ENCODE results near the gene SRC.

The SRC gene

DNA sequence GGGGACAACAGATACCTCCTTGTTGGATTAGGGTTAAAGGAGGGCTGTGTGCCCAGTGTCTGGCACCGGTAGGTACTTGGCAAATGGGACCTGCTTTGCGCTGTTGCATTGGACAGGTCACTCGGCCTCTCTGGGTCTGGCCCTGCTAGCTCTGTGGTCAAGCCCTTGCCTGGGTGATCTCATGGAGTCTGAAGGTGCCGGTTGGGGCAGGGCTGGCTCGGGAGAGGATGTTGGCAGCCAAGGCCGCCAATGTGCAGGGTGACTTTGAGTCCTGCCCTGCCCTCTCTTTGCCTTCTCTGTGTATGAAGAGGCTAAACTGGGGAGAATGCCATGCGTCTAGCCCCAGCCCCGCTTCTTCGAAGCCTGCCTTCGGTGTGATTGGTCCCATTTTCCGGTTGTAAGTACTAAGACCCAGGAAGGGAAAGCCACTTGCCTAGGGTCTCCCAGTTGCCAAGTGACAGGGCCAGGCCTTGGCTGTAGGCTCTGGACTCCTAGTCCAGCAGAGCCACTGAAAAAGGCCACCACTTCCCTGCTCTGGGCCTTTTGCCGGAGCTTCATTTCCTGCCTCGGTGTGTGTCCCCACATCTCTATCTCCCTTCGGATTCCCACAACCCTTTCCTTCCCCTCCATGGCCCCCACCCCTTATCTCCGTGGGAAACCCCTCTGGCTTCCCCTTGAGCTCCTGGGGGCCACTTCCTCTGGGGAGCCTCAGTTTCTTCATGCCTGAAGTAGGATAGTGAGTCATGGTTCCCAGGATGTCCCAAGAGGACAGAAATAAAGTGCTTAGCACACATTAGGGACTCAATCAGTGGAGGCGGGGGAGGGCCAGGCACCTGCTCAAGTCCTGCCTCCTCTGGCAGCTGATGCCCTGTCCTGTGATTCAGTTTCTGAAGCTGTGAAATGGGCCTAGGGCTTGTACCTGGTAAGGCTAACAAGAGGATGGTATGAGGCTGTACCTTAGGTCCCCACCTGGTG lies 3.9 kb downstream of the SRC start:
- DNase-seq: no peak

DNA sequence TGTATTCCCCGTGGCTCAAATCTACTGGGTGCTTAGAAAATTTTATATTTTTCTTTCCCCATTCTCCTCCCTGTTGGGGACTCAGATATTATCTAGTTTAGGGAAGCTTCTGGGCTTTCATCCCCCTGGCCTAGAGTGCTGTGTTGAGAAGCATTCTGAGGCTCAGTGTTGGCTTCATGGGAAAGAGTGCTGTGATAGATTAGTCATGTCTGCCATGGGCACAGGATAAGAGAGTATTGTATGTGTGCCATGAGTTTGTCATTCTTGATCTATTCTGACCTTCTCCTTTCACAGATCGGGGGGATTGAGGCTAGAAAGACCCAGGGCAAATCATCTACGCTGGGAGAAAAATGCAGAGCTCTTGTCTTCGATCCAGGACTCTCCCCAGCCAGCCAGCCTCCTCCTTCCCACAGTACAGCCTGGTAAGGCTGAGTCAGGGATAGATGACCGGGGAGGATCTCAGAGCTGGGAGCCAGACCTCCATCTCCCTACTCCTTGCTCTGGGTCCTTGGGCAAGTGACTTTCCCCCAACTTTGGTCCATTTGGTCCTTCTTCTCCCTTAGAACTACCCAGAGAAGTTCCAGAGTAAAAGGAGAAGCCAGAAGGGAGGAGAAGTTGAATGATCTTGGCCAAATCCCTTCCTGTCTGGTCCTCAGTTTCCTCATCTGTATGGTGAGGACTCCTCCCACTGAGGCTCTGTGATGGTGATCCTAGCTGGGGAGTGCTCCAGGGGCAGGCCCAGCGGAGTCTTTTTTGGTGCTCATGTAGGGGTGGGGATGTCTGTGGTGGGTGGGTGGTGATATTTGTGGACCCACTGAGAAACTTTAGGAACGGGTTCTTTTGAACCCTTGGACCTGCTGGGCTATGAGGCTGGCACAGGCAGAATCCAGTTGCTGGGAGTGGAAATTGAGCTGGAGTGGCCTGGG lies 5.0 kb downstream of the SRC start:
- no peak for DNase-seq

DNA sequence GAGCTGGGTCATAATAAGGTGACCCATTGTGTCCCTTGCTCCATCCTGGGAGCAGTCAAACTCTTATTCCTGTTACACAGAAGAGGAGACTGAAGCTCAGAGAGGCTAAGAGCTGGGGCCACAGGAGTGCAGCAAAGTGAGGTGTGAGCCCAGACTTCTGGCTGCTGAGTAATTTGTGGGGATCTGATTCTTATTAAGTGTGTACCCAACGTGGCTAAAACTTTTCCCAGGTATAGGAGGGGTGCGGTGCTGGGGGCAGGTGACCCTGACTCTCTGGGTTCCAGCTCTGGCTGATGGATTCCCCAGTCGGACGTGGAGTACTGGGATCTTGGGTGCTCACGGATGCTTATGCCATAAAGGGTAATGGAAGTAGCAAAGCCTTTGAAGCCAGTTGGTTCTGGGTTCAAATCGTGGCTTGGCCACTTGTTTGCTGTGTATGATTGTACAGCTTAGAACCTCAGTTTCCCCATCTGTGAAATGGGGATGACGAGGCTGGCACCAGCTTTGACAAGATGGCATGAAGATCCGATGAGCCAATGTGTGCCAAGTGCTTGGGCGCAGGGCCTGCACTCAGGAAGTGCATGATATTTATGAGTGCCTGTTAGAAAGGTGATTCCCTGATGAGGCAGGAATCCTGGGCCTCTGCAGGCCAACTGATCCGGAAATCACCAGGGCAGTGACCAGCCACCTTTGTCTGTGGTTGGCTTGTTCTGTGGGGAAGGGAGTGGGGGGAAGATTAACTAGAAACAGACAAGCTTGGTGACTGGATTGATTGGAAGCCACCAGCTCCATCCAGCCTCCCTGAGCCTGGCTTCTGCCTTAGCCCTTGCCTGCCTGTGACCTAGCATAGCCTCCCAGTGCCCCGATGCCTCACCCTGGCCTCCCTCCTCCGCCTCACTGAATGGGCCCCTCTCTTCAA lies 6.0 kb downstream of the SRC start:
- no peak for DNase-seq

DNA sequence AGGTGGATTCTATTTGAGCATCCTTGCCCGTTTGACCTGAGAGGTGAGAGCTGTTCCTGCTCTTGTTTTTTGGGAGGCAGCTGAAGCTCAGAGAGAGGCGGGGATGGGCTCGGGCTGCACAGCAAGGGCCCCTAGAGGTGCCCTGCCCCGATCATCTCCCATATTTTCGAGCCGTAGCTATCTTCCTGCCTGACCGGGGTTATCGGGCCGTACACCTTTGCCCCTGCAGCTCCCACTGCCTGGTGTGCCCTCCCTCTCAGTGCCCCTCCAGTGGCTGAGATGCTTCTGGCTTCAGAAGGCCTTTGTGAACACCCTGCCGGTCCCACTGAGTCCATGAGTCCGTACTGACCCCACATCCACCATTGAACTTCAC lies 6.7 kb downstream of the SRC start:
- no peak for DNase-seq

DNA sequence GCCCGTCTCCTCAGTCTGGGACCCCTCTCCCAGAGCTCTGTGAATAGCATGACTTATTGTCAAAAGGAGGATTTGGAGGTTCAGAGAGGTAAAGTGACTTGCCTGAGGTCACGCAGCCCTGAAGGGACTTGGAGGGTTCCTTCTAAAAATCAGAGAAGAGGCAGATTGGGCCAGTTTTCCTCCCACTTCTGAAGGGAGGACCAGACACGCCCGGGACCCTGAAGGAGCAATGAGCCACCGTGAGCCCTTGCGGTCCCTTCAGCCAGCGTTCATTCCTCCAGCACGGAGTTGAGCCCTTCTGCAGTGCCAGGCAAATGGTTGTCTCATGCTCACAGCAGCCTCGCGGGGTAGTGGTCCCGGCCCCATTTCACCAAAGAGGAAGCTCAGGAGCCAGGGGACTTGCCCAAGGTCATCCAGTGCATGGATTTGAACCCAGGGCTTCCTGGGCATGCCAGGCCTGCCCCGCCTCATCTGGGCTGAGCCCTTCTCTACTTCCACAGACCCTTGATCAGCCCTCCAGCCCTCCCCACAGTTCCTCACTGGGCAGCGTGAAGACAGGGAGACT lies 7.4 kb downstream of the SRC start:
- DNase-seq: no peak

DNA sequence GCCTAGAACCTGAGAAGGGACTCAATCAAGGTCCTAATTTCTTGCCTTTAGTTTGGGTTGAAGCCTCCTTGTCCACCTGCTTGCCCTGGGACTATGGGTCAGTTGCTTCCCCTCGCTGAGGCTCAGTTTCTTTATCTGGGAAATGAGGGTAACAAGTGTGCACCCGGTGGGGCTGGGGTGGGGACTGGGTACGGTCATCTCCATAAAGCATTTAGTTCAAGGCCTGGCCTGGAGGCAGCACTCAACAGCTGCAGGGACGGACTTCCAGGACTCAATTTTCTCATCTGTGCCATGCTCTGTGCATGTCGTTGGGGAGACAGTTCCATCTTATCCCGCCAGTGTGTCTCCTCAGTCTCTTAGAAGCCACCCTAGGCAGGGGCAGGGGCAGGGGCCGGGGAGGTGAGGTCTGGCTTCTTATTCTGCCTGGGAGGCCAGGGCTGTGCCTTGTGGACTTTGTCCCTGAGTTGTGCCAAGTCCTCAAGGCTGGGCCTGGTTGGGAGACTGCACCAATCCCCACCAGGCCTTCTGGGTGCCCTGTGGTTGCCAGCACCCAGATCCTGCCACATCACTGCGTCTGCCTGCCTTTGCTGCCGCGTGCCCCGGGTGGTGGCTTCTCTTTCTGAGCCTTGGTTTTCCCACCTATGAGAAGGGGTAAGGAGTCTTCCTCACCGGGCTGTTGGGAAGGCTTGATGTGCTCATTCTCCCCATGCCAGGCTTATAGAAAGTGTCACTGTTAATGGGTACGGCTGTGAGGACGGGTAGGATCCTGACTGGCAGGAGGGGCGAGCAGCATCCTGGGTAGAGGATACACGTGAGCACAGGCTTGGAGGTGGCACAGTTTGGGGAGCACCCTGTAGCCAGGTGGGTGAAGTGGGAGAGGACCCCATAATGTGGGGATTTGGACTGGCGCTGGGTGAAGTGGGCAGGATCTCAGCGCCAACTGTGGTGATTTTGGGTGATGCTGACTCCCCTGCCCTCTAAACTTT lies 8.6 kb downstream of the SRC start:
- no peak for DNase-seq

DNA sequence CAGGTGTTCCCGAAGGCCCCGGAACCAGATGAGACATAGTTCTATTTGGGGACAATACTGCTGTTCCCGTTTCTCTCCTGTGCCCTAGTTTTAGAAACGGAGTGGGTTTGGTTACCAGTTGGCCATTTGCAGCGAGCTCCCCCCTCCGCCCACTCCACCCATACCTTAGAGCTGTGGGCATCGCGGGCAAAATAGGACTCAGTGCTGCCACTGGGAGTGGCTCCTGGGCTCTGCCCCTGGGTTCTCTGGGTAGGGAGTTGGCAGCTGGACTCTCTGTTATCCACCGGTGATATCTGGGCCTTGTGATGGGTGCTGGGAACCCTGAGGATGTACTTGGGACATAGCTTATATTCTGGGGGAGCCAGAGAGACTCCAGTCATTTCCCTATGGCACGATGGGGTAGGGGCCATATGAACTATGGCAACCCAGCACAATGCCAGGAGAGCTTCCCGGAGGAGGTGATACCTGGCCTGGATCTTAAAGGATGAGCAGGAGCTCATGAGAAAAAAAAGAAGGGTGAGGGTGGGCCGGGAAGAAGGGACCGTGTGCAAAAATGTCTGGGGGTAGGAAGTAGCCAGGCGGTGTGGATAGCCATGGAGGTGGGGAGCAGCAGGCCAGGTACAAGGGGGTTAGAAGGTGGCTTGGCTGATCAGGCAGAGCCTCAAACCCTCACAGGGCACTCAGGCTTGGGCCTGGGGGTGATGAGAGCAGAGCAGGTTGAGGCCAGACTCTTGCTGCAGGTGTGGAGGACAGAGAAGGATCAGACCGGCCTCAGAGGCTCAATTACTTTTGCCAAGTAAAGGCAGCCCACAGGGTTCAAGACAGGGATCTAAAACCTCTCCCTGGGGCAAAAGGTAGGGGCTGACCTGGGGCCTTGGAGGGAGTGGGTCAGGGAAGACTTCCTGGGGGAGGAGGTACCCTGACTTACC lies 9.6 kb downstream of the SRC start:
- DNase-seq: peak in 1 of 58 donors; percentile 10

DNA sequence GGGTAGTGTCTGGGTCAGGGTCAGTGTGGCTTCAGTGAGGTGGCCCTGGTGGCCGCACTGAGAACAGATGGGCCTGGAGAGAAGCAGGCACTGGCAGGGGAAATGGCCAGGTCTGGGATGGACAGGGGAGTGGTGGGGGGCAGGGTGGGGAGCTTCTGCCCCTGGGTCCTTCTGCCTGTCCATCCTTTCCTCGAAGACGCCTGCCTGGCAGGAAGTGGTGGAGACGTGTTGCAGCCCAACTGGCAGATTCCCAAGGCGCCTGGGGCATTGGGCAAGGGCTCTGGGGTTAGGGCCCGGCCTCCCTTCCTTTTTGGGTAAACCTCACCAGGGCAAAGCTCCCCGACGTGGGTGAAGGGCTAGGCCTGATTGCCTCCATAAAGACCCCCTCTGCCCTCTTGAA lies 10.4 kb downstream of the SRC start:
- peak in 34 of 58 donors; percentile 7 to 54 (median 29) for DNase-seq

DNA sequence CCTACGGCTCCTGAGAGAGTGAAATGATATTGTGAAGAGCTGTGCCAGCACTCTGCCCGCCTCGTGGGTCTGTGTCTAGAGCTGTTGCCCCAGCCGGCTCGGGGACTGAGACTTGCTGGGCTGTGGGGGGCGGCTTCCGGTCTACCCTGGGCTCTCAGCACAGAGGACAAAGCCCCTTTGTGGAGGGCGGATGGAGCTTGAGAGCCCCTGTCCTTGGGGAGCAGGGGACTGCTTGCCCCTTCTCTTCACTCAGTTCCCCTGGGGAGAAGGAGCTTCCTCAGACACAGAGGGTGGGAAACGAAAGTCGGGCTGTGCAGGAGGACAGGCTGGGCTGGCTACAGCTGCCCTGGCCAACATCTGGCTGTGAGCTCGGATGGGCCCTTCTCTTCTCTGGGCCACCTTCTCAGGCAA lies 11.0 kb downstream of the SRC start:
- DNase-seq: no peak

DNA sequence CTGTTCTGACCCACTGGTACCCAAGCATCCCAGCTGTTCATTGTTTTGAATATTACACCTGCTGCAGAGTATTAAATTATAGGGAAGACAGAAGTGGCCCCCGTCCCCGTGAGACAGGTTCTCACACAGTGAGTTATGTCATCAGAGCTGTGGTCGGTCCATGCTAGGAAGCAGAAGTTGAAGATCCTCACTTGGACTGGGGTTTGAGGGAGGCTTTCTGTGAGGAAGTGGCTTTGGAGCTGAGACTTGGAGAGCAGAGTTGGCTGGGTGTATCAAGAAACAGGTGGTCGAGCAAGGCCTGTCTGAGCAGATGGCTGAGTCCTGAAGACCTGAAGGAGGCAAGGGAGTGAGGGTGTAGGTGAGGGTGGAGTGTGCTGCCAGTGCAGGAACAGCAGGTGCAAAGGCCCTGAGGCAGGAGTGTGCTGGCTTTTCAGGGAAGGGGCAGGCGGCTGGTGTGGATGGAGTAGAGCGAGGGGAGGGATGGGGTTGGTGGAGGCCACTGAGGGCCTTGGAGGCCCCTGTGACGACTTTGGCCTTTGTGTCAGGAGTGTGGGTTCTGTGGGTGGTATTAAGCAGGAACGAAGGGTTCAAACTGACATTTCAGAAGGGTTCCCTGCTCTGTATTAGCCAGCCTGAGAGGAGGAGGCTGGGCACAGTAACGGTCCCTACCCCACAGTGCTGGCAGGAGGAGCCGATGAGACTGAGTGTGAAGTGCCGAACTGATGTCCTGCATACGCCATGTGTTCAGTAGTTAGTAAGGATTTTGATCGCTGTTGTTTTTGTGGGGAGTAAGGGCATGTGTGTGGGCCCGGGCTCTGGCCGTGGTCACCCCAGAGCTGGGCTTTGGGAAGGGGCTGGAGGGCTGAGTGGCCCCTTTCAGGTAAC lies 11.8 kb downstream of the SRC start:
- peak in 7 of 58 donors; percentile 3 to 35 (median 8) for DNase-seq

DNA sequence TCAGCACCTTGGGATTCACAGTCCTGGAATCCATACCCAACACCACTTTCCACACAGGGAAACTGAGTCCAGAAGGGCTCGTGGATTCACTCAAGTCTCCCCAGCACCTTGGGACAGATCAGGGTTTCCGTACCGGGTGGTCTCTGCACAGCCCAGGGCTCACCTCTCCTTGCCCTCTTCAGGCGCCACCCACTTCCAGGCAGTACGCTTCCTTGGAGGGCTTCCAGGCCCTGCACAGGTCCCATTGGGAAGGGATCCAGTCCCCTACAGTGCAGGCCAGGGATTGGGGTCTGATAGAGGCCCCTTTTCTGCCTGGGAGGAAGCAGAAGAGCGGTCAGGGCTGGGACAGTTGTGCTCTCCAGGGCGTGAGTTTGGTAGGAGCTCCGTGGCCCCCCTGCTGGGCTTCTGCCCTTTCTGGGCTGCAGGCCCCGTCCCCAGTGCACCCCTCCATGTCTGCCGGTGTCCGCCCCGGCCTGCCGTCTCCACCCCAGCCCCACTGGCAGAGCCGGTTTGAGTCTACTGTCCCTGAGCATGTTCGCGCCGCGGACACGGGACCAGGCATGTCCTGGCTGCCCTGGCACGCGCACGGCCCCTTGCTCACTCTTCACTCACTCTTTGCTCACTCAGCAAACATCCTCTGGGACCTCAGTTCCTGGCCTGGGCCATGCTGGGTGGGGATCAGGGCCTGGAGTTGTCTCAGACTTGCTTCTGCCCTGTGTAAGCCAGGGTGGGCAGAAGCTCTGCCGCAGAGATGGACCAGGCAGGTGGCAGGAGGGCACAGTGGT lies 12.6 kb downstream of the SRC start:
- DNase-seq: no peak

DNA sequence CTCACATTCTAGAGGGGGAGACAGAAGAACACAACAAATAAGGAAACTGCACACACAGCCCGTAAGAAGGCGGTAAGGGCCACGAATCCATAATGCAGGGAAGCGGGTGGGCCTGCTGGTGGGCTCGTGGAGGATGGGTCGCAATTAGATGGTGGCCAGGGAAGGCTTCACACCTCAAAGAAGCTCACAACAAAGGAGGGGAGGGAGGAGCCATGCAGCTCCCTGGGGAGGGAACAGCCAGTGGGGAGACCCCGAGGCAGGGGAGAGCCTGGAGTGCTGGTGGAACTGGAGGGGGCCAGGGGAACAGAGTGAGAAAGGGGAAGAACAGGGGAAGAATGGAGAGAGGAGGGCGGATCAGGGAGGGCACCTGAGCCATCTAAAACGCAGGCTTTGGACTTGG lies 13.4 kb downstream of the SRC start:
- DNase-seq: no peak

DNA sequence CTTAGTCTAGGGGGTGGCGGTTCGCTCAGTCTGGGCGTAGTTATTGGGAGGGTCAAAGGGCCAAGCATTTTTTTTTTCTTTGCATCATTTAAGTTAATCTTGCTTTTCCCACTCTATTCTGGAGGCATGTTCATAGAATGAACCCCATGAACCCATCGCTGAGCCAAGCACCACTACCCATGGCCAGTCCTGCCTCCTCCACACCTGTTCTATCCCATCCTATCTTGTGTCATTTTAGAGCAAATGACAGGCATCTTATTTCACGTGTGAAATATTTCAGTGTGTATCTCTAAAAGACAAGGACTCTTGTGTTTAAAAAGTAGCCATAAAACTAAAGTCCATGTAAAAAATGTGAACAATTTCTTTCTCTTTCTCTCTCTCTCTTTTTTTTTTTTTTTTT lies 13.9 kb downstream of the SRC start:
- DNase-seq: no peak

DNA sequence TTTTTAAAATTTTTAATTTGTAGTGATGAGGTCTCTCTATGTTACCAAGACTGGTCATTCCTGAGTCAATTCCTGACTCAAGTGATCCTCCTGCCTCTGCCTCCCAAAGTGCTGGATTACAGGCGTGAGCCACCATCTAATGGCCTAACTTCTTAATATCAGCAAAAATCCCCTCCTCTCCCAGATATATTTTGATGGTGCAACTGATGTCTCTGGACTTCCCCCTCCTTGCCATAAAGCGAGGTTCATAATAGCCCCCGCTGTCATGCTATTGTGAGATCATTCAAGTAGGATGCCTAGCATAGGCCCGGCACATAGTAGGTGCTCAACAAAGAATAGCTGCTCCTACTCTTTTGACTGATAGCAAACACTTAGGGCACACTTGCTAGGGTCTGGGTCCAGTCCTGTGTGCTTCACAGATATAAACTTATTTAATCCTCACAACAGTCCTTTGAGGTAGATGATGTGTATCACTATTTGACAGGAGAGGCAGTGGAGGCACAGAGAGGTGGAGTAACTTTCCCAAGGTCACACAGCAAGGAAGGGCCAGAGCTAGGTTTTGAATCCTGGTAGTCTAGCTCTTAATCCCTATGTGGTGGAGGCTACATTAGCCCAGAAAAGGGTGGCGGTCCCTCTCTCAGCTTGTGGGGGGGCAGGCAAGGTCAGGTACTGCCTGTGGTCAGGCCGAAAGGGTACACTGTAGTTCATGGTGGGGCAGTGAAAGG lies 14.6 kb downstream of the SRC start:
- DNase-seq: no peak

DNA sequence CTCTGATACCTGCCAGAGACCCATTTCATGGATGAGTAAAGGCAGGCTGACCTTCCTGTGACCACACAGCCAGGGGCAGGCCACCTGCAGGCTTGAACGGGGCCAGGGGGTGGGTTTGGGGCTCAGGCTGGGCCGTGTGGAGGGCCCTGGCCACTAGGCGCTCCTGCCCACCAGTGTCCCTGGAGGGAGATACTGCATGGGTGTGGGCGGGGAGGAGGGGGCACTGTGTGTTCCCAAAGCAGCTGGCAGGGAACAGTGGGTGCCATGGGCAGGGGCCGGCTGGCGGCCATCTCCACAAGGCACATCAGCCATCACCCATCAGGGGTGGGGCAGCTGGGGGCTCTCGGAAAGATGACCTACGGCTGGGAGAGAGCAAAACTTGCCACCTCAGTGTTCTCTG lies 15.4 kb downstream of the SRC start:
- no peak for DNase-seq

All from anterior cingulate cortex (tissue), 58 donors.